GM10847 (cell line): ENCODE data around the gene NLRP4.

Source experiments
- POLR2A ChIP-seq: IDR thresholded peaks from 2 replicates; pipeline ENCODE4 v1.6.1; 2011; ENCODE audit not compliant: insufficient read length; ENCODE audit errors: extremely low read depth

NLRP4 gene

DNA sequence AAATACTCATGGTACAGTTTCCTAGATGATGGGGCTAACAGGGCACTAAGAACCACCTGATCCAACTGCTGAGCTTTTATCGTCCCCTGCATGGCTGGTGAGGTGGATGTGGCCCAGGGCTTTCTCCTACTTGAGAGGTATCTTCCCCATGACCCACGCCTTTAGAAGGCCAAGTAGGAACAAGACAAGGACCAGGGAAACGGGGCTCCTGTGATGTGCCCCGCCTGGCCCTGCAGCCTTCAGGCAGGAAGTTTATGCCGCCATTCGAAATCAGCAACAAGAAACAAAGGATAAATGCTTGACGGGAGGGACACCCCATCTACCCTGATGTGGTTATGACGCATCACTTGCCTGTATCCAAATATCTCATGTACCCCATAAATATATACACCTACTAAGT, 91.7 kb downstream of the NLRP4 start:
- TF ChIP-seq POLR2A: no peak

- TF ChIP-seq POLR2A: no peak
Observed at GRCh38 chr19:55930996-55931515, 94.7 kb downstream of the NLRP4 start.
